Smooth muscle cell (in vitro differentiated cells): ENCODE data around the gene NR2C2AP. TPM values are rescaled to one million over a fixed set of nuclear protein-coding genes. Genes with fewer than 3 reads are reported as not detected.
A peak's percentile ranks its signal among the peaks of the same experiment; 100 is the strongest.

ENCODE experiments used
- DNase-seq: peaks from one replicate; lab custom pipeline; 2025; ENCODE audit not compliant: unreplicated experiment; lab: John Stamatoyannopoulos, UW
- H2AFZ ChIP-seq: fragments of 200-600 bp; sonication (generic); 2 replicates; pipeline ENCODE4 v1.6.0; 2016; ENCODE audit warnings: antibody characterized with exemption, low read depth, mild to moderate bottlenecking
- H3F3A ChIP-seq: fragments of 200-600 bp; sonication (generic); 2 replicates; pipeline ENCODE4 v1.6.0; 2017; ENCODE audit warnings: antibody characterized with exemption, low read depth
- H3K27ac ChIP-seq: fragments of 200-600 bp; sonication (generic); 2 replicates; pipeline ENCODE4 v1.5.1; 2016; ENCODE audit warnings: low read depth, mild to moderate bottlenecking
- H3K27me3 ChIP-seq: fragments of 200-600 bp; sonication (generic); 2 replicates; pipeline ENCODE4 v1.6.1; 2016; ENCODE audit warnings: low read depth, mild to moderate bottlenecking
- H3K36me3 ChIP-seq: fragments of 200-600 bp; sonication (generic); 2 replicates; pipeline ENCODE4 v1.5.1; 2016; ENCODE audit warnings: low read depth
- H3K4me1 ChIP-seq: fragments of 200-600 bp; sonication (generic); 2 replicates; pipeline ENCODE4 v1.5.1; 2016; ENCODE audit warnings: low read depth
- H3K4me2 ChIP-seq: fragments of 200-600 bp; sonication (generic); 2 replicates; pipeline ENCODE4 v1.6.0; 2016; ENCODE audit warnings: mild to moderate bottlenecking
- H3K4me3 ChIP-seq: fragments of 200-600 bp; sonication (generic); 2 replicates; pipeline ENCODE4 v1.5.1; 2016; ENCODE audit warnings: mild to moderate bottlenecking
- H3K79me2 ChIP-seq: fragments of 200-600 bp; sonication (generic); 2 replicates; pipeline ENCODE4 v1.6.0; 2016; ENCODE audit warnings: low read depth, mild to moderate bottlenecking
- H3K9ac ChIP-seq: fragments of 200-600 bp; sonication (generic); 2 replicates; pipeline ENCODE4 v1.6.0; 2016; ENCODE audit warnings: low read depth
- H3K9me3 ChIP-seq: fragments of 200-600 bp; sonication (generic); replicated peaks from 2 replicates; pipeline ENCODE4 v1.5.1; 2016; ENCODE audit warnings: low read depth
- H4K20me1 ChIP-seq: fragments of 200-600 bp; sonication (generic); 2 replicates; pipeline ENCODE4 v1.6.0; 2016; ENCODE audit warnings: low read depth
- CTCF ChIP-seq: fragments of 200-600 bp; sonication (generic); IDR thresholded peaks from 2 replicates; pipeline ENCODE4 v1.5.1; 2017; ENCODE audit warnings: borderline replicate concordance, mild to moderate bottlenecking, antibody characterized with exemption; ENCODE audit not compliant: insufficient read depth, poor library complexity, severe bottlenecking
- WGBS: methylation state at CpG from one replicate; pipeline ENCODE4 v1.1.7; 2016; ENCODE audit warnings: low lambda C conversion rate; 5-methylcytosine and 5-hydroxymethylcytosine counted together
- polyA plus RNA-seq: library from polyadenylated mRNA; unstranded; fragments of >200 nt; fragmentation: Nextera tagmentation; extraction: Ambion mirVana; gene quantifications from 2 replicates; pipeline ENCODE4 v1.2.1, GENCODE V29; 2016
- total RNA-seq: library from RNA; depleted of rRNA; stranded (reverse); fragments of >200 nt; gene quantifications from 2 replicates; pipeline ENCODE4 v1.2.3, GENCODE V29; 2014

NR2C2AP gene
- total and polyA plus RNA-seq, 2 experiments from 2014 or later = 6.9 to 10.5 TPM

- Histone ChIP-seq H3K4me1 (no peaks in the 10 kb centered on the region), H3K4me3 (no peak overlapping the region), H3K27me3 (peaks cover 27% of the 10 kb centered on the region), H4K20me1 (no peaks in the 10 kb centered on the region), H3K27ac (no peak overlapping the region), H3K9ac (no peak overlapping the region), H3K4me2 (no peak overlapping the region), H3K36me3 (no peaks in the 10 kb centered on the region), H3F3A (no peaks in the 10 kb centered on the region), H3K9me3 (no peaks in the 10 kb centered on the region), H2AFZ (no peak overlapping the region), H3K79me2 (no peaks in the 10 kb centered on the region)
- no peak for TF ChIP-seq CTCF
- DNase-seq = no peak
- 34% methylated on average over 4 of the region's 4 CpGs for WGBS
These were observed 13.9 kb upstream of the NR2C2AP start for GRCh38 chr19:19217099-19217498.

GRCh38 chr19:19215792-19216191 is 12.6 kb upstream of the NR2C2AP start:
- Histone ChIP-seq H2AFZ (no peak overlapping the region), H3K27me3 (peaks cover 41% of the 10 kb centered on the region), H3K4me1 (no peaks in the 10 kb centered on the region), H3K9ac (no peak overlapping the region), H3F3A (no peaks in the 10 kb centered on the region), H3K9me3 (no peaks in the 10 kb centered on the region), H3K4me2 (no peak overlapping the region), H4K20me1 (no peaks in the 10 kb centered on the region), H3K36me3 (no peaks in the 10 kb centered on the region), H3K27ac (no peak overlapping the region), H3K4me3 (no peak overlapping the region), H3K79me2 (no peaks in the 10 kb centered on the region)
- WGBS = 73% methylated on average over 4 of the region's 4 CpGs
- DNase-seq = no peak
- TF ChIP-seq CTCF = no peak

- no peaks in the 10 kb centered on the region for H3K36me3 ChIP-seq
- H3K27ac ChIP-seq = no peak overlapping the region
- WGBS = 4% methylated on average over 8 of the region's 8 CpGs
- no peak for TF ChIP-seq CTCF
- H3K4me1 ChIP-seq = no peaks in the 10 kb centered on the region
- H3K4me3 ChIP-seq = no peak overlapping the region
- H3K4me2 ChIP-seq = no peak overlapping the region
- H3K9ac ChIP-seq = no peak overlapping the region
- no peaks in the 10 kb centered on the region for H3F3A ChIP-seq
- no peaks in the 10 kb centered on the region for H4K20me1 ChIP-seq
- H3K9me3 ChIP-seq = no peaks in the 10 kb centered on the region
- peaks cover 46% of the 10 kb centered on the region for H3K27me3 ChIP-seq
- H3K79me2 ChIP-seq = no peaks in the 10 kb centered on the region
- DNase-seq = peak; percentile 32
- no peak overlapping the region for H2AFZ ChIP-seq
These were observed 11.7 kb upstream of the NR2C2AP start for GRCh38 chr19:19214892-19215291.

GRCh38 chr19:19214159-19214490 is 10.9 kb upstream of the NR2C2AP start:
- no peak for DNase-seq
- Histone ChIP-seq H4K20me1 (no peaks in the 10 kb centered on the region), H3K4me3 (no peak overlapping the region), H2AFZ (no peak overlapping the region), H3F3A (no peaks in the 10 kb centered on the region), H3K4me2 (no peak overlapping the region), H3K9ac (no peak overlapping the region), H3K9me3 (no peaks in the 10 kb centered on the region), H3K4me1 (no peaks in the 10 kb centered on the region), H3K27ac (no peak overlapping the region), H3K27me3 (peaks cover 46% of the 10 kb centered on the region), H3K79me2 (no peaks in the 10 kb centered on the region), H3K36me3 (no peaks in the 10 kb centered on the region)
- TF ChIP-seq CTCF = no peak
- WGBS = 18% methylated on average over 5 of the region's 5 CpGs
